HG03378 (cell line): Measurements from ENCODE around the gene LETM1.

Experiments
- ATAC-seq: cut with Tn5 transposase; IDR thresholded peaks from one replicate; pipeline ENCODE4 v1.9.1; 2021; ENCODE audit warnings: mild to moderate bottlenecking, moderate library complexity; ENCODE audit not compliant: unreplicated experiment

Gene LETM1

GRCh38 chr4:1797298-1797860 lies 58.6 kb downstream of the LETM1 start:
- ATAC-seq, result no peak

- ATAC-seq, result no peak
These were observed 59.3 kb downstream of the LETM1 start for GRCh38 chr4:1796486-1797204.

GRCh38 chr4:1795299-1796195 lies 60.4 kb downstream of the LETM1 start:
- no peak for ATAC-seq

GRCh38 chr4:1794809-1795298 lies 61.1 kb downstream of the LETM1 start:
- no peak for ATAC-seq

- no peak for ATAC-seq
These were observed 61.8 kb downstream of the LETM1 start for GRCh38 chr4:1793940-1794808.

GRCh38 chr4:1793496-1793840 lies 62.5 kb downstream of the LETM1 start:
- no peak for ATAC-seq

- ATAC-seq, result no peak
These were observed 63.0 kb downstream of the LETM1 start, which contains the start of gene FGFR3 for GRCh38 chr4:1792832-1793495. Gene FGFR3, plus strand, starts transcription at chr4:1793293. Its CDS starts 642 bp downstream, at chr4:1793935.

- ATAC-seq, result no peak
These were observed 63.7 kb downstream of the LETM1 start for GRCh38 chr4:1792158-1792831.

- no peak for ATAC-seq
These were observed 66.0 kb downstream of the LETM1 start for GRCh38 chr4:1790005-1790404.

- no peak for ATAC-seq
These were observed 66.4 kb downstream of the LETM1 start for GRCh38 chr4:1789552-1789951.

- ATAC-seq, result no peak
These were observed 67.5 kb downstream of the LETM1 start for GRCh38 chr4:1788254-1788973.

- ATAC-seq, result no peak
These were observed 68.4 kb downstream of the LETM1 start for GRCh38 chr4:1787411-1788077.

GRCh38 chr4:1786544-1787362 lies 69.2 kb downstream of the LETM1 start:
- no peak for ATAC-seq

- no peak for ATAC-seq
These were observed 70.4 kb downstream of the LETM1 start for GRCh38 chr4:1785592-1785991.

- no peak for ATAC-seq
These were observed 71.0 kb downstream of the LETM1 start for GRCh38 chr4:1784789-1785591.

- no peak for ATAC-seq
These were observed 71.6 kb downstream of the LETM1 start for GRCh38 chr4:1784395-1784788.

GRCh38 chr4:1783970-1784369 lies 72.0 kb downstream of the LETM1 start:
- no peak for ATAC-seq
